ENCODE data around the gene HOXA3. TPM values are rescaled to one million over a fixed set of nuclear protein-coding genes. Genes with fewer than 3 reads are reported as not detected.

The HOXA3 gene
- total RNA-seq, result 10 to 100 TPM in 2 of 4 donors, 1 to 10 TPM in 2; 6.4 to 22.6 (median 10.3) TPM

DNA sequence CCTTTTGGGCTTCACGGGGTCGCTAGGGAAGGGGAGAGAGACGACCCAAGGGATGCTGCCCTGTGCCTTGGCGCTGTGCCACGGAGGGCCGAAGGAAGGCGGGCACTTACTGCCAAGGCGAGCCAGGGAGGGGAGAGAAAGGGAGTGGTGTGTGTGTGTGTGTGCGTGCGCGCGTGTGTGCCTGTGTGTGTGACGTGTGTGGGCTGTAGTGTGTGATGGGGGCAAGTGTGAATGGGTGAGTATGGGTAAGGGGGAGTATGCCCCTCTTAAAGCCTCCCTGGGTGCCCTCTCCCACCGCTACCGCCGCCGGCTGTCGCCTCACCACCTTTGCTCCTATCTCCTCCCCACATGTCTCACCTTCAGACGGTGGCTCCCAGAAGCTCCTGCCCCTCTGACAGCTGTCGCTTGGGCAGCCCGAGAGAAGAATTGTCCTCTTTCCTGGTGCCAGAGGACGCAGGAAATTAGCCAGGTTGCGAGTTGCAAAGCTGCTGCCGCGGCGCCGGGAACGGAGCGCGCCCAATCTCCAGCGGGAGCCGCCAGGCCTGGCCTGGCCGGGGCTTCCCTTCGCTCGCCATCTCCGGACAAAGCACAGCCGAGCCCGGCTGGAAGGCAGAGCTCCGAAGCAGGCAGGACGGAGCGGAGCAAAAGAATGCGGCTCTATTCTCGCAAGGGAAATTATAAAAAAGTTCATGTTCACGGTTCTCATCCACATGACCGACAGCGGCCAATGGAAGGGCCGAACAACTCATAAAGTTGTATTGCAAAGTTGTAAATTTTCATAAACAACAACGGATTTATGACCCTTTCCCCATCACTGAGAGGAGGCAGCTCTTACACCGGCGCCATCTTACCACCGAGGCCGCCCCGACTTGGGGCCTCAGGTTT, at the start of gene HOXA3:
Gene HOXA3 (minus strand): TSS at position 653 of the 885 bp plus-strand sequence. CDS start 41,943 bp downstream, outside the sequence.
- no peak for ATAC-seq
- Histone ChIP-seq H3K4me1 (peaks cover 0 to 69% (median 20%) of the 10 kb centered on the region in 3 donors), H3K9me3 (no peaks in the 10 kb centered on the region), H3K4me3 (peak within 1 kb of the TSS in 1 of 2 donors; percentile 47), H3K27me3 (peaks cover 86% of the 10 kb centered on the region), H3K27ac (peak within 1 kb of the TSS in 2 of 4 donors; percentile 29 to 65), H3K36me3 (no peaks in the 10 kb centered on the region)
- peak; percentile 79 for TF ChIP-seq POLR2AphosphoS5 (IDR thresholded peaks at IDR 0.05)
- TF ChIP-seq POLR2A (IDR thresholded peaks at IDR 0.05), result no peak
- 21 to 29% methylated on average over 8 to 23 of the region's 53 CpGs for WGBS, 2 donors (ENCODE audit: low coverage in 1 of 2)

DNA sequence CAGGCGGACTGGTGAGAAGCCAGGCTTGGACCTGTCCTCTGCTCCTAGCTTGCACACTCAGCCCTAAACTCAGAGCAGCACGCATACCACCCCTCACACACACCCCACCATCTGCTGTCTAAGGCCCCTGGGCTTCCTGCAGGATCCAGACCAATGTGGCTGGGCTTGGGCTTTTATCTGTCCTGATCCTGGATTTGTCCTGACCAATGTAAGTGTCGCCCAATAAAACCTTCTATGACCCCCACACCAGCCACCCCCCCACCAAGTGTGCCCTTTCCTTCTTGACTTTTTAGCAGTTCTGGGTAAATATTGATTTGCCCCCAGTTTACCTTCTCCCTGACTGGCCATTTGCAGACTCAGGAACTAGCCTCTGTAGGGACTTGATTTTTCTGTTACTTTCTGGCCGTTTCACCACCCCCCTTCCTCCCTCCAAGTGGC, 49.2 kb upstream of the HOXA3 start:
- Histone ChIP-seq H3K4me1 (peaks cover 0 to 65% (median 13%) of the 10 kb centered on the region in 3 donors), H3K4me3 (no peak overlapping the region), H3K27me3 (peaks cover 100% of the 10 kb centered on the region), H3K27ac (no peak overlapping the region), H3K36me3 (no peaks in the 10 kb centered on the region), H3K9me3 (no peaks in the 10 kb centered on the region)
- no peak for TF ChIP-seq POLR2A (IDR thresholded peaks at IDR 0.05)
- no peak for TF ChIP-seq POLR2AphosphoS5 (IDR thresholded peaks at IDR 0.05)
- no peak for TF ChIP-seq CTCF (IDR thresholded peaks at IDR 0.05)
- TF ChIP-seq EP300 (IDR thresholded peaks at IDR 0.05), result no peak
- 11 to 29% methylated on average over 4 of the region's 4 CpGs for WGBS, 2 donors (ENCODE audit: low coverage in 1 of 2)
- ATAC-seq, result no peak

DNA sequence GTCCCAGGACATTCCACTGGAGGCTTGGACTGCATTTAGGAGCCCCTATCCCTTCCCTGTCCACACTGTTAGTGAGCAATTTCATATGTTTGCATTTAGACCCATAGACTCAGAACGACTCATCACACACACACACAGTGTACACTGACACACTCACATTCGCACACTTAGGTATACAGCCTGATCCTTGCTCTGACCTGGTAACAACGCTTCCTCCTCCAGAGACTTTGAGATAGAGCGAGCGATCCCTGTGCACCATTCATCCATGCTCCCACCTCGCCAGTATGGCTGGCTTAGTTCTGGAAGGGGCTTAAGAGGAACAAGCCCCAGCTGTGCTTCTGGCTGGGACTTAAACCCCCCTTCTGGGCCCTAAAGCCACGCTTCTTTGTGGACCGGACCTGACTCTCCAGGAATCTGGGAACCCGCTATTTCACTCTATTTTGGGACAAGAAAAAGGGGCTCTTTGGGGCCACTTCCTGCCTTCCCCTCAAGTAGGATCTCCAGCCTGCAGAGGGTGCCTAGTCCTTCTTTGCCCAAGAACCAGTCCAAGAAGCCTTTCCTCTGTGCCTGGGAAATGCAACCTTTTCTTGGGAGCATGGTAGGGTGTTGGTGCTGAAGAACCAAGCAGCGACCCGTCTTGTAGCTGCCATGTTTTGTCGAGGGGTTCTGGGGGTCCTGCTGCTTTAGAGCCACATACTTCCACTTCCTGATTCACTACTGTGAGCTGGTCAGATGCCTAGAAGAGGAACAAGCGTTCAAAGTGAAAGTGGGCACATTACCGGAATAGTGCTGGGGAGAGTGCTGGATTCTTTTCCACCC, 48.6 kb upstream of the HOXA3 start:
- H3K27me3 ChIP-seq, result peaks cover 100% of the 10 kb centered on the region
- H3K27ac ChIP-seq, result no peak overlapping the region
- no peaks in the 10 kb centered on the region for H3K36me3 ChIP-seq
- H3K4me1 ChIP-seq, result peaks cover 0 to 68% (median 13%) of the 10 kb centered on the region in 3 donors
- no peaks in the 10 kb centered on the region for H3K9me3 ChIP-seq
- 12% methylated on average over 5 to 7 of the region's 14 CpGs for WGBS, 2 donors (ENCODE audit: low coverage in 1 of 2)
- TF ChIP-seq POLR2AphosphoS5 (IDR thresholded peaks at IDR 0.05) (no peak), POLR2A (IDR thresholded peaks at IDR 0.05) (no peak), CTCF (IDR thresholded peaks at IDR 0.05) (no peak), EP300 (IDR thresholded peaks at IDR 0.05) (no peak)
- ATAC-seq, result no peak
- H3K4me3 ChIP-seq, result no peak overlapping the region

DNA sequence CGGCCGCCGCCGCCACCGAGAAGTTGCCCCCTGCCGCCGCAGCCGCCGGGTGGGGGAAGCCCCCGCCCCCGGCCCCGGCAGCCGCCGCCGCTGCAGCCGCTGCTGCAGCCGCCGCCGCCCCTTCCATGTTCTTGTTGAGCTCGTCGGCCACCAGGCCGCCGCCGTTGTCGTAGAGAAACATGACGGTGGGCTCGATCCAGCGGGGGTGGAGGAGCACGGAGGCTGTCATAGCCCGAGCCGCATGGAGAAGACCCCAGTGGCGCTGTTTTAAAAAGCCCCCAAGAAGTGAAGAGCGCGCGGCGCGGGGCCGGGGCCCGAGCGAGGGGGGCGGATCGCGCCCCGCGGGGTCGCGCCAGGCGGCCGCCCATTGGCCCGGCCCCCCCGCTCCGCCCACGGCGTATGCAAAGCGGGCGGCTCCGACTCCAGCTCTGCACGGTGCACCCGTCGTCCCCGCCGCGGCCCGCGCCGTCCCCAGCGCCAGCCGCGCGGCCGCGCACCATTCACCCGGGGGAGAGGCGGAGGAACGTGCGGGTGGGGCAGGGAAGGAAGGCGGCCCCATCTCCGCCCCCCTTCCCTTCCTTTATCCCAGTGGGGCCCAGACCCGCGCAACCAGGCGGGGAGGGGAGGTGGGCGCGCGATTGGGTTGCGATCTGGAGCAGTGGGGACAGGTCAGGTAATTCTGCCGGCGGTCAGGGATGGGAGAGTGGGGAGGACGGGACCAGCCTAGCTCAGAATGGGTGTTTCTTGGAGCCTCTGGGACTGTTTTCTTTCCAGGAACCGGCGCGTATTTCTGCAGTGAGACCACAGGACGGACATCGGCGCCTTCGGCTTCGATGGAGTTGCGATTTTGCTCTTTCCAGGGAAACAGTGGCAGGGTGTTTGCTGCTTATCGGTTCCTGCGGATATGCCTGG, 47.7 kb upstream of the HOXA3 start, which contains the start of gene HOXA13:
Gene HOXA13 (minus strand): TSS at position 243 of the 912 bp plus-strand sequence. CDS start 14 bp downstream, at position 229.
- ATAC-seq, result no peak
- Histone ChIP-seq H3K27ac (no peak within 1 kb of the TSS), H3K4me3 (peak within 1 kb of the TSS in 1 of 2 donors; percentile 36), H3K4me1 (peaks cover 0 to 59% (median 10%) of the 10 kb centered on the region in 3 donors), H3K27me3 (peaks cover 100% of the 10 kb centered on the region), H3K36me3 (no peaks in the 10 kb centered on the region), H3K9me3 (no peaks in the 10 kb centered on the region)
- WGBS, 2 donors (ENCODE audit: low coverage in 1 of 2), result 2% methylated on average over 15 of the region's 99 CpGs; no CpG with 5 or more reads in 1 of the 2 donors
- TF ChIP-seq CTCF (IDR thresholded peaks at IDR 0.05) (no peak), POLR2A (IDR thresholded peaks at IDR 0.05) (no peak), POLR2AphosphoS5 (IDR thresholded peaks at IDR 0.05) (no peak), EP300 (IDR thresholded peaks at IDR 0.05) (no peak)

Data from gastroesophageal sphincter (tissue), 4 donors.